HG03575 (cell line): ENCODE data around the gene CPEB3.
"Not testable (repeated sequence)": the region's sequence is repeated elsewhere in the genome, so short reads cannot be mapped to it uniquely, and the experiment has no call there.

ENCODE experiments used
- ATAC-seq: cut with Tn5 transposase; IDR thresholded peaks from one replicate; pipeline ENCODE4 v1.9.1; 2021; ENCODE audit not compliant: unreplicated experiment, insufficient number of reproducible peaks, low FRiP score; ENCODE audit errors: extremely low read depth

Gene CPEB3

GRCh38 chr10:92173996-92174395, 116.9 kb downstream of the CPEB3 start:
- no peak for ATAC-seq

- no peak for ATAC-seq
These were observed 126.7 kb downstream of the CPEB3 start for GRCh38 chr10:92164036-92164696.

- ATAC-seq: no peak
These were observed 128.3 kb downstream of the CPEB3 start for GRCh38 chr10:92162541-92162940.

- no peak for ATAC-seq
These were observed 133.8 kb downstream of the CPEB3 start for GRCh38 chr10:92156874-92157773.

GRCh38 chr10:92150823-92151222, 140.1 kb downstream of the CPEB3 start:
- ATAC-seq: no peak

- no peak for ATAC-seq
These were observed 141.6 kb downstream of the CPEB3 start for GRCh38 chr10:92149261-92149660.

GRCh38 chr10:92146781-92147180, 144.1 kb downstream of the CPEB3 start:
- no peak for ATAC-seq

- no peak for ATAC-seq
These were observed 144.8 kb downstream of the CPEB3 start for GRCh38 chr10:92146107-92146506.

GRCh38 chr10:92142949-92143348, 147.9 kb downstream of the CPEB3 start:
- peak; percentile 55 for ATAC-seq

- no peak for ATAC-seq
These were observed 148.4 kb downstream of the CPEB3 start for GRCh38 chr10:92142512-92142911.

GRCh38 chr10:92141147-92141546, 149.7 kb downstream of the CPEB3 start:
- not testable (repeated sequence) for ATAC-seq

GRCh38 chr10:92134049-92134448, 156.8 kb downstream of the CPEB3 start:
- not testable (repeated sequence) for ATAC-seq

GRCh38 chr10:92131275-92131820, 159.5 kb downstream of the CPEB3 start:
- ATAC-seq: no peak

- ATAC-seq: no peak
These were observed 160.1 kb downstream of the CPEB3 start for GRCh38 chr10:92130622-92131274.

- no peak for ATAC-seq
These were observed 164.7 kb downstream of the CPEB3 start for GRCh38 chr10:92126100-92126650.

- ATAC-seq: no peak
These were observed 165.7 kb downstream of the CPEB3 start for GRCh38 chr10:92125144-92125543.

GRCh38 chr10:92124616-92125143, 166.2 kb downstream of the CPEB3 start:
- no peak for ATAC-seq

- no peak for ATAC-seq
These were observed 166.9 kb downstream of the CPEB3 start for GRCh38 chr10:92124020-92124419.

- ATAC-seq: no peak
These were observed 167.9 kb downstream of the CPEB3 start for GRCh38 chr10:92122941-92123450.
